Neural cell (in vitro differentiated cells): ENCODE measurements around the gene TRPM3. TPM values are rescaled to one million over a fixed set of nuclear protein-coding genes. Genes with fewer than 3 reads are reported as not detected.

Experiments used
- H2AFZ ChIP-seq: fragments of 200-600, 300-800 bp; sonication (generic), shearing (Covaris generic); 2 replicates; pipeline ENCODE4 v1.6.0; 2014; ENCODE audit warnings: low read depth, mild to moderate bottlenecking, antibody characterized with exemption, low read length, moderate library complexity
- H3F3A ChIP-seq: fragments of 200-600 bp; shearing (Covaris generic); 2 replicates; pipeline ENCODE4 v1.6.1; 2016; ENCODE audit warnings: mild to moderate bottlenecking, moderate library complexity, mixed read lengths, antibody characterized with exemption, low read length; ENCODE audit not compliant: insufficient read depth, poor library complexity, severe bottlenecking
- H3K27ac ChIP-seq: fragments of 200-600, 300-800 bp; sonication (generic), shearing (Covaris generic); 2 replicates; pipeline ENCODE4 v1.5.1; 2014; ENCODE audit warnings: mild to moderate bottlenecking, low read length, moderate library complexity
- H3K27me3 ChIP-seq: fragments of 300-800, 200-600 bp; sonication (generic), shearing (Covaris generic); 2 replicates; pipeline ENCODE4 v1.6.0; 2014; ENCODE audit warnings: mild to moderate bottlenecking, low read depth, low read length, moderate library complexity; ENCODE audit not compliant: insufficient read depth
- H3K36me3 ChIP-seq: fragments of 300-800, 200-600 bp; sonication (generic), shearing (Covaris generic); 2 replicates; pipeline ENCODE4 v1.5.1; 2014; ENCODE audit warnings: mild to moderate bottlenecking, antibody characterized with exemption, low read length, moderate library complexity; ENCODE audit not compliant: insufficient read depth
- H3K4me2 ChIP-seq: fragments of 300-800, 200-600 bp; sonication (generic), shearing (Covaris generic); 2 replicates; pipeline ENCODE4 v1.6.0; 2014; ENCODE audit warnings: mild to moderate bottlenecking, low read length
- H3K4me3 ChIP-seq: fragments of 300-800, 200-600 bp; sonication (generic), shearing (Covaris generic); 2 replicates; pipeline ENCODE4 v1.5.1; 2014; ENCODE audit warnings: mild to moderate bottlenecking, low read length, moderate library complexity
- H3K79me2 ChIP-seq: fragments of 200-600 bp; shearing (Covaris generic); replicated peaks from 2 replicates; pipeline ENCODE4 v1.6.0; 2014; ENCODE audit warnings: mild to moderate bottlenecking, low read length, moderate library complexity; ENCODE audit not compliant: insufficient read depth
- H3K9ac ChIP-seq: fragments of 300-800, 200-600 bp; sonication (generic), shearing (Covaris generic); 2 replicates; pipeline ENCODE4 v1.6.1; 2016; ENCODE audit warnings: mild to moderate bottlenecking, low read length, mixed read lengths
- H3K9me2 ChIP-seq: fragments of 200-600 bp; shearing (Covaris generic); 2 replicates; pipeline ENCODE4 v1.6.1; 2016; ENCODE audit warnings: mild to moderate bottlenecking, low read length, mixed read lengths; ENCODE audit not compliant: insufficient read depth
- H3K9me3 ChIP-seq: fragments of 200-600, 300-800 bp; sonication (generic), shearing (Covaris generic); 2 replicates; pipeline ENCODE4 v1.6.1; 2016; ENCODE audit warnings: mild to moderate bottlenecking, mixed run types, low read length, moderate library complexity, mixed read lengths
- H4K20me1 ChIP-seq: fragments of 200-600 bp; shearing (Covaris generic); 2 replicates; pipeline ENCODE4 v1.6.1; 2016; ENCODE audit warnings: mild to moderate bottlenecking, mixed run types; ENCODE audit not compliant: insufficient read depth
- CTCF ChIP-seq: fragments of 450-650 bp; IDR thresholded peaks from 2 replicates; pipeline ENCODE4 v1.5.1; 2014; ENCODE audit warnings: antibody characterized with exemption, mild to moderate bottlenecking, moderate library complexity; ENCODE audit not compliant: poor library complexity, severe bottlenecking
- EP300 ChIP-seq: fragments of 450-650 bp; conservative IDR thresholded peaks from 2 replicates; pipeline ENCODE4 v1.6.1; 2014; ENCODE audit warnings: antibody characterized with exemption, mild to moderate bottlenecking, moderate library complexity; ENCODE audit not compliant: poor library complexity, severe bottlenecking
- EZH2 ChIP-seq: fragments of 200-600, 300-800 bp; shearing (Covaris generic), sonication (generic); IDR thresholded peaks from 2 replicates; pipeline ENCODE4 v1.6.1; 2014; ENCODE audit warnings: antibody characterized with exemption, low read length, borderline replicate concordance, mild to moderate bottlenecking; ENCODE audit not compliant: insufficient read depth, poor library complexity, severe bottlenecking
- MXI1 ChIP-seq: fragments of 450-650 bp; conservative IDR thresholded peaks from 2 replicates; pipeline ENCODE4 v1.6.1; 2014; ENCODE audit warnings: antibody characterized with exemption, mild to moderate bottlenecking; ENCODE audit not compliant: poor library complexity, severe bottlenecking
- POLR2AphosphoS5 ChIP-seq: IDR thresholded peaks from 2 replicates; pipeline ENCODE4 v1.6.1; 2012
- RAD21 ChIP-seq: fragments of 450-650 bp; conservative IDR thresholded peaks from 2 replicates; pipeline ENCODE4 v1.6.1; 2014; ENCODE audit warnings: antibody characterized with exemption, mild to moderate bottlenecking, moderate library complexity
- REST ChIP-seq: IDR thresholded peaks from 2 replicates; pipeline ENCODE4 v1.6.1; 2012; ENCODE audit warnings: borderline replicate concordance
- SMC3 ChIP-seq: fragments of 450-650 bp; conservative IDR thresholded peaks from 2 replicates; pipeline ENCODE4 v1.6.1; 2014; ENCODE audit warnings: antibody characterized with exemption, mild to moderate bottlenecking, moderate library complexity; ENCODE audit not compliant: poor library complexity
- TAF1 ChIP-seq: IDR thresholded peaks from 2 replicates; pipeline ENCODE4 v1.6.1; 2012; ENCODE audit warnings: low read depth
- polyA plus RNA-seq: library from polyadenylated mRNA; depleted of rRNA; stranded (reverse); fragments of >200 nt; gene quantifications from 2 replicates; pipeline ENCODE4 v1.2.3, GENCODE V29; 2014

The TRPM3 gene
- polyA plus RNA-seq, 1 donor from 2014 or later, result 1.3 TPM

GRCh38 chr9:70902692-70903131, 218.7 kb downstream of the TRPM3 start:
- H3K9me2 ChIP-seq, result no peaks in the 10 kb centered on the region
- no peak overlapping the region for H3K27ac ChIP-seq
- no peak overlapping the region for H3K4me3 ChIP-seq
- no peaks in the 10 kb centered on the region for H4K20me1 ChIP-seq
- H3K9me3 ChIP-seq, result no peaks in the 10 kb centered on the region
- no peaks in the 10 kb centered on the region for H3K79me2 ChIP-seq
- no peaks in the 10 kb centered on the region for H3K36me3 ChIP-seq
- H3K4me2 ChIP-seq, result no peak overlapping the region
- no peak overlapping the region for H2AFZ ChIP-seq
- no peaks in the 10 kb centered on the region for H3K27me3 ChIP-seq
- H3F3A ChIP-seq, result no peaks in the 10 kb centered on the region
- H3K9ac ChIP-seq, result no peak overlapping the region
- TF ChIP-seq MXI1 (no peak), CTCF (no peak), SMC3 (no peak), POLR2AphosphoS5 (no peak), EZH2 (no peak), TAF1 (no peak), EP300 (no peak), REST (no peak), RAD21 (no peak)

GRCh38 chr9:70902171-70902570, 219.2 kb downstream of the TRPM3 start:
- no peaks in the 10 kb centered on the region for H3F3A ChIP-seq
- H2AFZ ChIP-seq, result no peak overlapping the region
- H3K9me2 ChIP-seq, result no peaks in the 10 kb centered on the region
- H3K4me2 ChIP-seq, result no peak overlapping the region
- H3K27me3 ChIP-seq, result no peaks in the 10 kb centered on the region
- no peaks in the 10 kb centered on the region for H4K20me1 ChIP-seq
- H3K27ac ChIP-seq, result no peak overlapping the region
- H3K36me3 ChIP-seq, result no peaks in the 10 kb centered on the region
- H3K4me3 ChIP-seq, result no peak overlapping the region
- H3K9ac ChIP-seq, result no peak overlapping the region
- no peaks in the 10 kb centered on the region for H3K9me3 ChIP-seq
- no peaks in the 10 kb centered on the region for H3K79me2 ChIP-seq
- no peak for TF ChIP-seq RAD21
- TF ChIP-seq CTCF, result no peak
- no peak for TF ChIP-seq SMC3
- no peak for TF ChIP-seq POLR2AphosphoS5
- no peak for TF ChIP-seq MXI1
- TF ChIP-seq TAF1, result no peak
- no peak for TF ChIP-seq REST
- no peak for TF ChIP-seq EZH2
